HG02571 (cell line): ENCODE data around the gene BTBD10.

ENCODE experiments used
- ATAC-seq: cut with Tn5 transposase; IDR thresholded peaks from one replicate; pipeline ENCODE4 v1.9.1; 2021; ENCODE audit warnings: mild to moderate bottlenecking, moderate library complexity; ENCODE audit not compliant: unreplicated experiment

Gene BTBD10

DNA sequence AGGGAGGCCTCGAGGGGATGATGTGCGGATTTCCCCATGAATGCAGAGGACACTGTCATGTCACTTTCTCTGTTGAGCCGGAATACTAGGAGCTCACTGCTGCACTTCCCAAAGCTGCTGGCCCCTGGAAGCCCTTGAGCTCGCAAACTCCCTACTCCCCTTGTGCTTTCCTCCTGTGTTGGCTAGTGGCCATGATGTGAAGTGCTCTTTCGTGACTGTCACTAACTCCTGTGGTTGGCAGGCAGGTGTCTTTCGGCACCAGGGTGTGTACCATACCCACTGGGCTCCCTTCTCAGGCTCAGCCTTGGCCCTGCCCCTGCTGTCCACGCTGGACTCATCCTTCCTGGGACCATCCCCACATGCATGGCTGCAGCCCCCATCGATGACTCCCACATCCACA lies 86.2 kb downstream of the BTBD10 start:
- no peak for ATAC-seq

GRCh38 chr11:13376402-13376801 lies 86.6 kb downstream of the BTBD10 start:
- ATAC-seq = no peak

DNA sequence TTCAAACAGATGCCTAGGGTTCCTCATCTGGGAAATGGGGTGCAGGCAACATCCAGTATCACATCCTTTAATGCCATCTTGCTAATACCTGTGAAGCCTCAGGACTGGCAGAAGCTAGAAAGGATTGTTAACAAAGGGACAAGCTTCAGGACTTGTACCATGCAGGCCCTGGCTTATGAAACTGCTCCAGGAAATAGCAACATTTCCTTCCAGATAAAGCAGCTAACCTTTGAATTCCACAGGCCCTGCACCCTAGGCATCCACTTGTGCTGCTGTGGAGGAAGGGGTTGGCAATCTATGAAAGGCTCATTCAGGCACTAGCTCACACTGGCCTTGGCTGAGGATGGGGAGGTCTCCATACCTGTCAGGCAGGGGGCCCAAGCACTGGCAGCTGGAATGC lies 87.2 kb downstream of the BTBD10 start:
- no peak for ATAC-seq

DNA sequence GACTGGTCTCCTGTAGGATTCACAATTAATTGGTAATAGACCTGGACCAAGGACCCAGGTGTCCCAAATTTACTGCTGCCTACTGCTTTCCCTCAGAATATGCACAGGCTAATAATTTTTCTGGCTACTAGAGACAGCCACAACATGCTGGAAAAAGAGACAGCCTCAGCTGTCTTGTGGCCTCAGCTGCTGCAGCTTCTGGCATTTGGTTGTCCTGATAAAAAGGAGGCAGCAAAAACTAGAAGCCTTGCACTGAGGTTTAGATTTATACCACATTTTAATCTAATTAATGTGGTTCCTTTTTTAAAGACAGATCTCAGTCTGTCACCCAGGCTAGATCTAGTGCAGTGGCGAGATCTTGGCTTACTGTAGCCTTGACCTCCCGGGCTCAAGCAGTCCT lies 89.8 kb downstream of the BTBD10 start:
- no peak for ATAC-seq

GRCh38 chr11:13368041-13368446 lies 95.0 kb downstream of the BTBD10 start:
- no peak for ATAC-seq

- no peak for ATAC-seq
These were observed 95.9 kb downstream of the BTBD10 start for GRCh38 chr11:13367115-13367514.

- no peak for ATAC-seq
These were observed 96.6 kb downstream of the BTBD10 start for GRCh38 chr11:13366266-13367026.

DNA sequence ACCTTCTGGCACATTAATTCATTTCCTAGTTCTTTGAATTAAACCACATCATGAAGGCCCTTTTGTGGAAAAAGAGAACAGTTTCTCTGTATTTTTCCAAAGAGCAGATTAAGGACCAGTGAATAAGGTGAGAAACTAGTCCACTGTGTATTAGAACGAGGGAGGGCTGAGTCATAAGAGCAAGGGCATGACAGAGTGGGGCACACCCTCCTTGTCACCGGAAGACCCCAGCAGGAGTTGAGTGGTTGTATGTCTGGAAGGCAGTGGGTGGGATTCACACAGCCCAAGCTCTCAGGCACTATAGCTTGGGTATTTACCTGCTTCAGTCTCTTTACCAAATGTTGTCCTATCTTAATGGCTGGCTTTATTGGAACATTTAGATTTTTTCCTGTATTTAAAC lies 98.6 kb downstream of the BTBD10 start:
- ATAC-seq = no peak

DNA sequence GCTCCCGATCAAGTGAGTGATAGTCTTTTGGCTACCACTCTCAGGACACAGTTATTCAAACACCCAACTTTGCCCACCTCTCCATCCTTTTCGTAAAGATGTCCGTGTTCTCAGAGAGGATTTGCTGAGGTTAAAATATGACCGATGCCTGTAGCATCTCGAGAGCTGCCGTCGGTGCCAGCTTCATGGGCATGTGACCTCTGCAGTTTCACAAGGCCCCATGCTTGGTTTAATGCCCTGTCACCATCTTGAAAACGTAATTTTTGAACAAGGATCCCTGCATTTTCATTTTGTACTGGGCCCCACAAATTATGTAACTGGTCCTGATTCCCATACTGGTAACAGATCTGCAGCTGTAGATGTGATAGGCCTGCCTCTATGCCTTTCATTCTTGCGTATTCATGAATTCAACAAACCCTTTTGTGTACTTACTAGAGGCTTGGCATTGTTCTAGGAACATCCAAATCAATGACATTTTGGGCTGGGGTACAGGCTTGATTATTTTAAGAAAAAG lies 100.4 kb downstream of the BTBD10 start:
- ATAC-seq = no peak

GRCh38 chr11:13358596-13359270 lies 104.3 kb downstream of the BTBD10 start:
- ATAC-seq = no peak

DNA sequence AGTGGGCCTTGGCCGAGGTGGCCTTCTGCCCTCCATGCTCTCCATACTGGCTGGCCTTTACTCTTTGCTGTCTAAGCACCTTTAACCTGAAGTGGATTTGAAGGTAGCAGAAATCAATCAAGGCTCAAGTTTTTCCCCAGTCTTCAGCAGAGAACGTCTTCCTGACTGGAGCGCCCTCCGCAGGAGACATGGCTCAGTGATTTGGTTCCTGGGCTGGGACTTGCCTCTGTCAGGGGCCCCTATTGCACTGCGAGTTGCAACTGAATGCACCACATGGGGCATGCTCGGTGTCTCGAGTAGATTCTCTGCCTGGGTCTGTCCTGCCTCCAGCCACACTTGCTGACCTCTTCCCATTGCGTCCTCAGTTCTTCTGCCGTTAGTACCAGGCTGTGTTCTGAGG lies 105.8 kb downstream of the BTBD10 start:
- no peak for ATAC-seq

GRCh38 chr11:13355191-13355590 lies 107.8 kb downstream of the BTBD10 start:
- ATAC-seq = no peak

- ATAC-seq = no peak
These were observed 108.7 kb downstream of the BTBD10 start for GRCh38 chr11:13354335-13354734.

DNA sequence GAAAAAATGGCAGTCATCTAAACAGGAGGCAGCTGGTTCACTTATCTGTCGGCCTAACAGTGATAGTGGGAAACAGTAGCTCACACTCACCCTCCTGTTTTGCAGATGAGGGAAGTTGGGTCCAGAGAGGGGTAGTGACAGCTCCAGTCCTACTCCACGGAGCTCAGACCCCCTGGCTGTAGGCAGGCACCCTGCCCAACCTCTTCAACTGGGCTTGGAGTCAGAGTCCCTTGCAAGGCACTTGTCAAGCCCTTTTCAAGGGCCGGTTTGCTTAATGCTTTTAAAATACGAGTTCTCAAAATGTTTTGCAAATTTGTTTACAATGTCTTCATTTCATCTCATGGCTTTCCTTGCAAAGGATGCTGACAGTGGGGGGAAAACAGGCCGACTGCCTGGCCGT lies 110.3 kb downstream of the BTBD10 start:
- no peak for ATAC-seq

- no peak for ATAC-seq
These were observed 113.4 kb downstream of the BTBD10 start for GRCh38 chr11:13349581-13349980.

- no peak for ATAC-seq
These were observed 114.0 kb downstream of the BTBD10 start for GRCh38 chr11:13349046-13349445.

GRCh38 chr11:13348305-13348704 lies 114.7 kb downstream of the BTBD10 start:
- no peak for ATAC-seq

DNA sequence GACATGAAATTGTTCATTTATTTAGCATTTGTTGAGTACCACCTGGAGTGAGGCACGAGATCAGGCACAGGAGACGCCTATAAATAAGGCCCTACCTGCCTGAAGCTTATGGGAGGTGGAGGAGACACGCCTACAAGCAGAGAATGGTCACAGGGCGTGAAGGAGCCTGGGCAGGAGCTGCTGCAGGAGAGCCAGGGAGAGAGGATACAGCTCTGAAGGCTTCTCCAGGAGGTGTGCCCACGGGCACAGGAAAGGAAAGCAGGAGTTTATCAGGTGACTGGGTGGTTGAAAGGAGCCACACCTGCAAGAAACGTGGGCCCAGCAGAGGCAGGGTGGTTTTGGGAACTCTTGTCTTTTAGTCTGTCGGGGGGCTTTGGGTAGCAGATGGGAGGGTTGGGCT lies 115.1 kb downstream of the BTBD10 start:
- no peak for ATAC-seq

- ATAC-seq = no peak
These were observed 116.6 kb downstream of the BTBD10 start for GRCh38 chr11:13346470-13346869.

DNA sequence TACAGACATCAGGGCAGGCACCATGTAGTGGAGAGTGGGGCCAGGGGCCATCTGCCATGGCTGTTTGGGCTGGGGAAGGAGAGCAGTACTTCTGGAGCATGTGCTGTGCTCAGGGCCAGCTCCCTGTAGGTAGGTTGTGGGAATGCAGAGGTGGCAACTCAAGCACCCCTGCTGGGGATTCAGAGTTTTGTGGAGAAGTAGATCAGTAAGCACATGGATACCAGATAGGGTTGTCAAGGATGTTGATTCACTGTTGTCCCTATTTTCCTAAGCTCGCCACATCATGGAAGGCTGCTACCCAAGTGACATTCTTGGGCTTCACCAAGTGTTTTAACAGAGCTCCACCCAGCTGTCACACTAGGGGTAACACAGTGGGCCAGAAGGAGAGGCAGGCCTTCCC lies 118.2 kb downstream of the BTBD10 start:
- ATAC-seq = no peak

- ATAC-seq = peak; percentile 53
These were observed 118.9 kb downstream of the BTBD10 start for GRCh38 chr11:13343931-13344717.

DNA sequence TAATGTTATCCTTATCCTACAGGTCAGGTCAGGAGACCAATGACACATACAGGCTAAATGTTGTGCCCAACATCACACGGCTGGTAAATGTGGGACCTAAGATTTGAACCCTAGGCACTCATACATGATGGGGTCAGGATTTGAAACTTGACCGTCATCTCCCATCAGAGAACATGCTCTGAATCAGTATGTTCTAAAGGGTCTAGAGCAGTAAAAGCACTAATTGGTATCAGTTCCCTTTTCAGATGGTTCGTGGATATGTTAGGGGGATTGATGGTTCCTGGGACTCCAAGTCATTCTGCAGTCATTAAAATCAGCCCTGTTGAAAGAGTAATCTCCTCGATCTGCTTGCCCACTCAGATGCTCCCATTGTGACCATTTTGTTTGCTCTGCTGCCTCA lies 120.0 kb downstream of the BTBD10 start:
- ATAC-seq = no peak
